PFSK-1 (cell line): ENCODE data around the gene AGK.

Experiments used
- FOXP2 ChIP-seq: optimal IDR thresholded peaks from 2 replicates; pipeline ENCODE3; 2011; ENCODE audit warnings: borderline replicate concordance, control low read depth, inconsistent platforms; ENCODE audit not compliant: insufficient read depth; ENCODE audit errors: extremely low read length, extremely low read depth
- POLR2AphosphoS5 ChIP-seq: IDR thresholded peaks from 2 replicates; pipeline ENCODE4 v1.6.1; 2012; ENCODE audit warnings: low read depth, mild to moderate bottlenecking, control low read depth, low read length, moderate library complexity
- SIN3A ChIP-seq: IDR thresholded peaks from 2 replicates; pipeline ENCODE4 v1.6.1; 2012; ENCODE audit warnings: mild to moderate bottlenecking, low read length, moderate library complexity, borderline replicate concordance; ENCODE audit not compliant: insufficient read depth
- TAF1 ChIP-seq: IDR thresholded peaks from 2 replicates; pipeline ENCODE4 v1.6.1; 2012; ENCODE audit warnings: low read length, control low read depth, borderline replicate concordance; ENCODE audit not compliant: insufficient read depth
- TF ChIP-seq, protein P1 (sequence below), 2 experiments: IDR thresholded peaks; 2 replicates each; pipeline versions ENCODE4 v1.6.1 to v1.8.0; 2011 to 2012; ENCODE audit warnings: low read depth in 2 of 2, low read length in 2 of 2, control low read depth in 1 of 2, inconsistent platforms in 1 of 2, mild to moderate bottlenecking in 1 of 2, moderate library complexity in 1 of 2; ENCODE audit not compliant: insufficient read depth in 1 of 2

Gene AGK

DNA sequence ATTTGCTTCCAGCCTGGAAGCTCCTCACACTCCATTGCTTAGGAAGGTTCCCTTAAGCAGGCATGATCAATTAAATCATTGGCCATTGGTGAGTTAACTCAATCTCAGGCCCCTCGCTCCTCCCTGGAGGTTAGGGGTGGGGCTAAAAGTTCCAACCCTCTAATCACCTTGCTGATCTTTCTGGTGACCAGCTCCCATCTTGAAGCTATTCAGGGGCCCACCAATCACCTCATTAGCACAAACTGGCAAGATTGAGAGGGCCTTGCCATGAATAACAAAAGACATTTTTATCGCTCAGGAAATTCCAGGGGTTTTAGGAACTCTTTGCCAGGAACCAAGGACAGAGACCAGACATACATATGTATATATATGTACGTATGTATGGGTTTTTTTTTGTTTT, 58.4 kb downstream of the AGK start:
- TF ChIP-seq TAF1 (no peak), FOXP2 (no peak), SIN3A (no peak), POLR2AphosphoS5 (no peak)
- TF ChIP-seq, protein P1, sequence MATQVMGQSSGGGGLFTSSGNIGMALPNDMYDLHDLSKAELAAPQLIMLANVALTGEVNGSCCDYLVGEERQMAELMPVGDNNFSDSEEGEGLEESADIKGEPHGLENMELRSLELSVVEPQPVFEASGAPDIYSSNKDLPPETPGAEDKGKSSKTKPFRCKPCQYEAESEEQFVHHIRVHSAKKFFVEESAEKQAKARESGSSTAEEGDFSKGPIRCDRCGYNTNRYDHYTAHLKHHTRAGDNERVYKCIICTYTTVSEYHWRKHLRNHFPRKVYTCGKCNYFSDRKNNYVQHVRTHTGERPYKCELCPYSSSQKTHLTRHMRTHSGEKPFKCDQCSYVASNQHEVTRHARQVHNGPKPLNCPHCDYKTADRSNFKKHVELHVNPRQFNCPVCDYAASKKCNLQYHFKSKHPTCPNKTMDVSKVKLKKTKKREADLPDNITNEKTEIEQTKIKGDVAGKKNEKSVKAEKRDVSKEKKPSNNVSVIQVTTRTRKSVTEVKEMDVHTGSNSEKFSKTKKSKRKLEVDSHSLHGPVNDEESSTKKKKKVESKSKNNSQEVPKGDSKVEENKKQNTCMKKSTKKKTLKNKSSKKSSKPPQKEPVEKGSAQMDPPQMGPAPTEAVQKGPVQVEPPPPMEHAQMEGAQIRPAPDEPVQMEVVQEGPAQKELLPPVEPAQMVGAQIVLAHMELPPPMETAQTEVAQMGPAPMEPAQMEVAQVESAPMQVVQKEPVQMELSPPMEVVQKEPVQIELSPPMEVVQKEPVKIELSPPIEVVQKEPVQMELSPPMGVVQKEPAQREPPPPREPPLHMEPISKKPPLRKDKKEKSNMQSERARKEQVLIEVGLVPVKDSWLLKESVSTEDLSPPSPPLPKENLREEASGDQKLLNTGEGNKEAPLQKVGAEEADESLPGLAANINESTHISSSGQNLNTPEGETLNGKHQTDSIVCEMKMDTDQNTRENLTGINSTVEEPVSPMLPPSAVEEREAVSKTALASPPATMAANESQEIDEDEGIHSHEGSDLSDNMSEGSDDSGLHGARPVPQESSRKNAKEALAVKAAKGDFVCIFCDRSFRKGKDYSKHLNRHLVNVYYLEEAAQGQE (IDR thresholded peaks at IDR 0.05; ENCODE audit: insufficient read depth in 1 of 2, low read depth in 2 of 2, low read length in 2 of 2), result no peak

DNA sequence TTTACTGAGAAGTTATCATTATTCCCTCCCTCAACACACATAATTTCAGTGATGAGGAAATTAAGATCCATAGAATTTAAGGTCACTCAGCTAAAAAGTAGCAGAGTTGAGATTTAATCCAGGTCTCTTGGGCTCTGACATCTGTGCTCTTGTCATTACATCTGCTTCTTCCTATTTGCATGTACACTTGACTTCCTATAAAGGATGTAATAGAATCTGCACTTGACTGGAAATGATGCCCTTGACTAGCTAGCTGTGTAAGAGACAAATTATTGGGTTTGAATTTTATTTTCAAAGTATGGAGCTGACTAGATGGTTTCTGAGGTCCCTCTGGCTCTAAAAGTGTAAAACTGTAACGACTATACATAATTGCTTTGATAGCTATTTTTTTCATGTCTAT, 59.5 kb downstream of the AGK start:
- TF ChIP-seq POLR2AphosphoS5 (no peak), TAF1 (no peak), FOXP2 (no peak), SIN3A (no peak)
- TF ChIP-seq, protein P1 (IDR thresholded peaks at IDR 0.05; ENCODE audit: insufficient read depth in 1 of 2, low read depth in 2 of 2, low read length in 2 of 2), result no peak

DNA sequence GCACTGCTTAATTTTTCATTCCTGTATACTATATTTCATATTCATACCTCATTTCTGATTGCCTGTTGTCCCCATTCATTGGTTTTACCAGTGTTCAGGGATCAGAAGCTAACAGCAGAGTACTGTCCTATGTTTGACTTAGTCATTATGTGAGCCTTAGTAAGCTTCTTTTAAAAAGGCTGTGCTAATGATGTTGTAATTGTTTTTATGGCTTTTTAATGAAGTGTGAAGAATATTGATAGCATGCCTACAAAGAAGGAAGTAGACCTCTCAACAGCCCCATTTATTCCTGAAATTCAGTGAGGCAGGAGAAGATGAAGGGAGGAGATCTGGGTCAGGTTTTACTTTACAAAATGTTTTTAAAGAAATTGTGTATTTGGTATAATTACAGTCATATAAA, 61.7 kb downstream of the AGK start:
- TF ChIP-seq POLR2AphosphoS5, result no peak
- TF ChIP-seq, protein P1 (IDR thresholded peaks at IDR 0.05; ENCODE audit: insufficient read depth in 1 of 2, low read depth in 2 of 2, low read length in 2 of 2), result no peak

DNA sequence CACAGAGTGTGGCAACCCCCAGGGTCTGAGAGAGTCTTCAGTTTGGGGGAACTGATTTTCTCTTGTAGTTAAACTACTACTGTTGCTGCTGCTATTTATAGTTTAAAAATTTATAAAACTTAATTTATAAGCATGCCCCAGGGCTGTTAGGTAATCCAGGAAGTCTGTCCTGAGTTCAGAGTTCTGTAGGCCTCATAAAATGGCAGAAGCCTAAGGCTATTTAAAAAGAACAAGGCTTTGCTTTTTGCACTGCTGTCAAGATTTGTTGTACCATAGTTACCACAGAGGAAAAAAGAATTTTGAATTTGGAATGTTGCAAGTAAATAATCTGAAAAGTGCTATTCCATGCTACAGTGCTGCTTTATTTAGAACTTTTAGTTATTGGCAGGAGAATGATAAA, 66.1 kb downstream of the AGK start:
- TF ChIP-seq POLR2AphosphoS5 (no peak), SIN3A (no peak), TAF1 (no peak), FOXP2 (no peak)
- TF ChIP-seq, protein P1 (IDR thresholded peaks at IDR 0.05; ENCODE audit: insufficient read depth in 1 of 2, low read depth in 2 of 2, low read length in 2 of 2), result no peak

- TF ChIP-seq TAF1 (no peak), FOXP2 (no peak), POLR2AphosphoS5 (no peak), SIN3A (no peak)
- TF ChIP-seq, protein P1 (IDR thresholded peaks at IDR 0.05; ENCODE audit: insufficient read depth in 1 of 2, low read depth in 2 of 2, low read length in 2 of 2), result no peak
These were observed 68.5 kb downstream of the AGK start for GRCh38 chr7:141619745-141620144.
